ENCODE data around the gene SCUBE3. TPM values are rescaled to one million over a fixed set of nuclear protein-coding genes. Genes with fewer than 3 reads are reported as not detected.

Gene SCUBE3
- total and polyA plus RNA-seq, 2 of the 13 experiments (the other 11 are each of a cell fraction or from before 2014, with no cell fraction given) = not detected

DNA sequence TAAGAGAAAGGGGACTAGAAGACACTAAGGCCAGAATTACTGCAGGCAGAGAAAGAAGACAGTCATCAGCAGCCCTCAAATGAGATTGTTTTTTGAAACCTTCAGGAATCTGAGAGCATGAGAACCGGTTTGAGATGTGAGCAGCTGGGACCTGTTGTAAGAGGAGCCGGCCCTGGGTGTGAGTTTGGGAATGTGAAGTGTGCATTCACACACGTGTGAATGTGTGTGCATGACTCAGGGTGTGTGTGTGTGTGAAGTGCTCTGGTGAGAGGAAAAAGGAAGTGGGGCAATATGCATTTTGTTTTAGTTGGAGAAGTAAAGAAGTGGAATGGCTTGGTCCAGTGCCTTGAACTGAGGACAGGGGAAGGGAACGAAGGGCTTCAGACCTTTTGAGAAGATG is 4.3 kb downstream of the SCUBE3 start (continued):
- TF ChIP-seq ZNF367 (CRISPR knock-in tag; IDR thresholded peaks at IDR 0.05; ENCODE audit: borderline replicate concordance) = no peak
- TF ChIP-seq ZMAT3 (CRISPR knock-in tag; conservative IDR thresholded peaks at IDR 0.05) = no peak
- no peak for TF ChIP-seq ZNF468 (CRISPR knock-in tag; IDR thresholded peaks at IDR 0.05)

DNA sequence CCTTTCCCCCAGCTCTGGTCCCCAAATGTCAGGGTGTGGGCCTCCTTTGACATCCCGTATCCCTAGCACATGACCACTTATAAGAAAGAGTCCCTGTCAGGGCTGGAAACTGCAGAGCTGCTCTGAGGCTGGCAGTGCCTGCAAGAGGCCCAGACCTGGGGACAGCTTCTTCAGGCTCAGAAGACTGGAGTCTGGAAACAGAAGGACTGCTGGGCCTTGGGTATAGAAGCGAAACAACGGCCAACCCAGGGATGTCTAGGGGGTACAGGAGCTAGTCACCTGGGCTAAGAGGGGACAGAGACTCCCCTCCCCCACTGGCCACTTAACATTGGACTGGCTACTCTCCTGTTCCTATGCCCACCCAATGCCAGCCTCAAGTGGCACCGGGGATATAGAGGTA is 4.7 kb downstream of the SCUBE3 start:
- intact Hi-C loops (cut with micrococcal nuclease; ENCODE audit: unreplicated experiment) = no loop called here
- POLR2A ChIA-PET = no interaction called here

More for the DNA sequence above, 4.7 kb downstream of the SCUBE3 start:
- no peaks in the 10 kb centered on the region for H3K9me3 ChIP-seq (ENCODE audit: low read length)
- H2AFZ ChIP-seq (ENCODE audit: low read length) = no peak overlapping the region
- FAIRE-seq = no peak
- in situ Hi-C loops (cut with HindIII; ENCODE audit: extremely low pct_ligation_motif_present, low pct_unique_long_range_greater_than_20kb) = no loop called here
- no peak for TF ChIP-seq TARDBP (CRISPR knock-in tag; IDR thresholded peaks at IDR 0.05)
- no peak for TF ChIP-seq ZNF558 (CRISPR knock-in tag; IDR thresholded peaks at IDR 0.05; ENCODE audit: borderline replicate concordance)
- TF ChIP-seq, protein P1, sequence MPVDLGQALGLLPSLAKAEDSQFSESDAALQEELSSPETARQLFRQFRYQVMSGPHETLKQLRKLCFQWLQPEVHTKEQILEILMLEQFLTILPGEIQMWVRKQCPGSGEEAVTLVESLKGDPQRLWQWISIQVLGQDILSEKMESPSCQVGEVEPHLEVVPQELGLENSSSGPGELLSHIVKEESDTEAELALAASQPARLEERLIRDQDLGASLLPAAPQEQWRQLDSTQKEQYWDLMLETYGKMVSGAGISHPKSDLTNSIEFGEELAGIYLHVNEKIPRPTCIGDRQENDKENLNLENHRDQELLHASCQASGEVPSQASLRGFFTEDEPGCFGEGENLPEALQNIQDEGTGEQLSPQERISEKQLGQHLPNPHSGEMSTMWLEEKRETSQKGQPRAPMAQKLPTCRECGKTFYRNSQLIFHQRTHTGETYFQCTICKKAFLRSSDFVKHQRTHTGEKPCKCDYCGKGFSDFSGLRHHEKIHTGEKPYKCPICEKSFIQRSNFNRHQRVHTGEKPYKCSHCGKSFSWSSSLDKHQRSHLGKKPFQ (CRISPR knock-in tag; IDR thresholded peaks at IDR 0.05; ENCODE audit: insufficient replicate concordance) = no peak
- DNase-seq (ENCODE audit: low spot score) = no peak
- H4K20me1 ChIP-seq (ENCODE audit: insufficient read depth, low read length) = no peaks in the 10 kb centered on the region
- no peaks in the 10 kb centered on the region for H3K36me3 ChIP-seq (replicated peaks in 1 of 2; ENCODE audit: control insufficient read depth in 1 of 2, insufficient read depth in 2 of 2, low read length in 2 of 2)
- H3K4me3 ChIP-seq (replicated peaks in 1 of 3; ENCODE audit: insufficient read depth in 1 of 3, low read depth in 2 of 3, low read length in 3 of 3) = no peak overlapping the region
- peaks cover 9 to 46% of the 10 kb centered on the region in 2 experiments; a peak in 4 of 5 replicates for H3K27me3 ChIP-seq (ENCODE audit: control insufficient read depth in 1 of 2, insufficient read depth in 2 of 2, low read length in 2 of 2)
- CTCF ChIA-PET (ENCODE audit: low intra/inter-chr PET ratio, low total read pairs) = no interaction called here
- no peak overlapping the region for H3K27ac ChIP-seq (ENCODE audit: extremely low read length, insufficient read depth, low read length)
- BruUV-seq (replicated peaks) = no TSS peak
- no peaks in the 10 kb centered on the region for H3K79me2 ChIP-seq (ENCODE audit: insufficient read depth, low read length)
- no peak for ATAC-seq
- WGBS (ENCODE audit: low lambda C conversion rate) = 64% methylated on average over 4 of the region's 4 CpGs
- H3K4me2 ChIP-seq (ENCODE audit: low read depth, low read length) = no peak overlapping the region
- H3K9ac ChIP-seq (ENCODE audit: insufficient read depth, low read depth, low read length) = no peak overlapping the region
- H3K4me1 ChIP-seq (ENCODE audit: insufficient read depth, low read length) = 0 out of 2 replicates have a peak, but pooled peaks cover 11% of the 10 kb centered on the region
